Activated CD8-positive, alpha-beta memory T cell treated with anti-CD3 and anti-CD28 coated beads, Interleukin-2, amount 50 U/mL, for 48 hours (primary cell): Measurements from ENCODE around the gene ROPN1.
"Not testable (repeated sequence)": the region's sequence is repeated elsewhere in the genome, so short reads cannot be mapped to it uniquely, and the experiment has no call there.

Experiments
- DNase-seq: peaks from one replicate; pipeline ENCODE4 v3.0.0-alpha.2; 2020

The ROPN1 gene

GRCh38 chr3:123993818-123994217 is 1.9 kb upstream of the ROPN1 start:
- DNase-seq, result no peak

- DNase-seq, result no peak
Measured at GRCh38 chr3:123986427-123986826, 5.5 kb downstream of the ROPN1 start.

- no peak for DNase-seq
Measured at GRCh38 chr3:123984957-123985356, 7.0 kb downstream of the ROPN1 start.

GRCh38 chr3:123984350-123984749 is 7.6 kb downstream of the ROPN1 start:
- DNase-seq, result no peak

GRCh38 chr3:123981317-123981716 is 10.6 kb downstream of the ROPN1 start:
- not testable (repeated sequence) for DNase-seq

GRCh38 chr3:123980539-123980938 is 11.4 kb downstream of the ROPN1 start:
- no peak for DNase-seq

- DNase-seq, result not testable (repeated sequence)
Measured at GRCh38 chr3:123979525-123980501, 12.1 kb downstream of the ROPN1 start.

- DNase-seq, result not testable (repeated sequence)
Measured at GRCh38 chr3:123976904-123977303, 15.0 kb downstream of the ROPN1 start.

- not testable (repeated sequence) for DNase-seq
Measured at GRCh38 chr3:123976181-123976898, 15.6 kb downstream of the ROPN1 start.

- DNase-seq, result not testable (repeated sequence)
Measured at GRCh38 chr3:123975030-123975429, 16.9 kb downstream of the ROPN1 start.

GRCh38 chr3:123971406-123971805 is 20.5 kb downstream of the ROPN1 start:
- no peak for DNase-seq

- DNase-seq, result not testable (repeated sequence)
Measured at GRCh38 chr3:123967260-123967659, 24.7 kb downstream of the ROPN1 start.

GRCh38 chr3:123966799-123967198 is 25.1 kb downstream of the ROPN1 start:
- not testable (repeated sequence) for DNase-seq

GRCh38 chr3:123964793-123965192 is 27.1 kb downstream of the ROPN1 start:
- DNase-seq, result not testable (repeated sequence)

GRCh38 chr3:123961508-123961856 is 30.4 kb downstream of the ROPN1 start:
- no peak for DNase-seq

- DNase-seq, result peak; percentile 89
Measured at GRCh38 chr3:123960781-123961507, 31.0 kb downstream of the ROPN1 start, which contains the start of gene CCDC14. Gene CCDC14, minus strand, starts transcription at chr3:123961229. Its CDS starts 56 bp downstream, at chr3:123961173.

GRCh38 chr3:123953735-123954134 is 38.2 kb downstream of the ROPN1 start:
- no peak for DNase-seq

GRCh38 chr3:123952844-123953520 is 38.9 kb downstream of the ROPN1 start:
- DNase-seq, result no peak

GRCh38 chr3:123951522-123952447 is 40.1 kb downstream of the ROPN1 start:
- no peak for DNase-seq

GRCh38 chr3:123949641-123950040 is 42.3 kb downstream of the ROPN1 start:
- no peak for DNase-seq

- DNase-seq, result no peak
Measured at GRCh38 chr3:123948449-123948848, 43.5 kb downstream of the ROPN1 start.
